ENCODE data around the gene PREX1.

DNA sequence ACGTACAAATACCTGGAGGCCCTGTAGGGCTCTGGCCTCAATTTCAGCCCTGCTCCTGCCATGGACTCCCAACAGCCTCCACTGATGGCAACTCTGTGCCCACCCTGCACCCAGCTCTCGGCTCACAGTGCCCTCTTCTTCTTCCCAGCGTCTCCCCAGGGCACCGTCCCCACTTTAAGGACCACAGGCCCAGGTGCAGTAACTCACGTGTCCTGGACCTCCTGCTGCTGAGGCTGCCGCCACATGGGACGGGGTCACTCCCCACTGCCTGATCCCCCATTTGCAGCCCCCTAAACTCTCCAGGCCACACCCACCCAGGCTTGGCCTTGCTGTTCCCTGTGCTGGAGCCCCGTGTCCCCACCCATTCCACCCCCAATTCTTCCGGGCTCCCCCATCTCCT is 223.4 kb downstream of the PREX1 start:
- TF ChIP-seq, protein P1, sequence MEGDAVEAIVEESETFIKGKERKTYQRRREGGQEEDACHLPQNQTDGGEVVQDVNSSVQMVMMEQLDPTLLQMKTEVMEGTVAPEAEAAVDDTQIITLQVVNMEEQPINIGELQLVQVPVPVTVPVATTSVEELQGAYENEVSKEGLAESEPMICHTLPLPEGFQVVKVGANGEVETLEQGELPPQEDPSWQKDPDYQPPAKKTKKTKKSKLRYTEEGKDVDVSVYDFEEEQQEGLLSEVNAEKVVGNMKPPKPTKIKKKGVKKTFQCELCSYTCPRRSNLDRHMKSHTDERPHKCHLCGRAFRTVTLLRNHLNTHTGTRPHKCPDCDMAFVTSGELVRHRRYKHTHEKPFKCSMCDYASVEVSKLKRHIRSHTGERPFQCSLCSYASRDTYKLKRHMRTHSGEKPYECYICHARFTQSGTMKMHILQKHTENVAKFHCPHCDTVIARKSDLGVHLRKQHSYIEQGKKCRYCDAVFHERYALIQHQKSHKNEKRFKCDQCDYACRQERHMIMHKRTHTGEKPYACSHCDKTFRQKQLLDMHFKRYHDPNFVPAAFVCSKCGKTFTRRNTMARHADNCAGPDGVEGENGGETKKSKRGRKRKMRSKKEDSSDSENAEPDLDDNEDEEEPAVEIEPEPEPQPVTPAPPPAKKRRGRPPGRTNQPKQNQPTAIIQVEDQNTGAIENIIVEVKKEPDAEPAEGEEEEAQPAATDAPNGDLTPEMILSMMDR (IDR thresholded peaks at IDR 0.05) = no peak
- no peak for TF ChIP-seq POLR2A (IDR thresholded peaks at IDR 0.05)
- no peak for TF ChIP-seq EP300 (IDR thresholded peaks at IDR 0.05)
